Thyroid gland (tissue), 4 donors: ENCODE data around the gene TGFBR1.

ENCODE experiments used
- CTCF ChIP-seq, 6 experiments: fragments of 200-600 bp in 3 of 6; fragments of 450-650 bp in 3 of 6; sonication (generic) in 3 of 6; IDR thresholded peaks; one replicate each; pipeline ENCODE4 v1.5.1; 2016 to 2019; ENCODE audit warnings: antibody characterized with exemption in 6 of 6, mild to moderate bottlenecking in 2 of 6, inconsistent platforms in 1 of 6, moderate library complexity in 1 of 6
- POLR2A ChIP-seq, 2 donors: fragments of 450-650 bp; IDR thresholded peaks; one replicate each; pipeline ENCODE4 v1.6.1; 2017; ENCODE audit warnings: antibody characterized with exemption in 2 of 2, mild to moderate bottlenecking in 2 of 2, moderate library complexity in 1 of 2

- TF ChIP-seq CTCF (IDR thresholded peaks at IDR 0.05) (no peak), POLR2A (IDR thresholded peaks at IDR 0.05) (no peak)
These were observed 64.2 kb downstream of the TGFBR1 start for GRCh38 chr9:99169086-99169485.
